GM18867 (cell line): ENCODE results near the gene TBCB.
"Not testable (repeated sequence)": the region's sequence is repeated elsewhere in the genome, so short reads cannot be mapped to it uniquely, and the experiment has no call there.

Source experiments
- ATAC-seq: cut with Tn5 transposase; IDR thresholded peaks from one replicate; pipeline ENCODE4 v1.9.1; 2021; ENCODE audit warnings: mild to moderate bottlenecking, moderate library complexity; ENCODE audit not compliant: unreplicated experiment

Gene TBCB

GRCh38 chr19:36101550-36102327 lies 13.5 kb upstream of the TBCB start:
- no peak for ATAC-seq

DNA sequence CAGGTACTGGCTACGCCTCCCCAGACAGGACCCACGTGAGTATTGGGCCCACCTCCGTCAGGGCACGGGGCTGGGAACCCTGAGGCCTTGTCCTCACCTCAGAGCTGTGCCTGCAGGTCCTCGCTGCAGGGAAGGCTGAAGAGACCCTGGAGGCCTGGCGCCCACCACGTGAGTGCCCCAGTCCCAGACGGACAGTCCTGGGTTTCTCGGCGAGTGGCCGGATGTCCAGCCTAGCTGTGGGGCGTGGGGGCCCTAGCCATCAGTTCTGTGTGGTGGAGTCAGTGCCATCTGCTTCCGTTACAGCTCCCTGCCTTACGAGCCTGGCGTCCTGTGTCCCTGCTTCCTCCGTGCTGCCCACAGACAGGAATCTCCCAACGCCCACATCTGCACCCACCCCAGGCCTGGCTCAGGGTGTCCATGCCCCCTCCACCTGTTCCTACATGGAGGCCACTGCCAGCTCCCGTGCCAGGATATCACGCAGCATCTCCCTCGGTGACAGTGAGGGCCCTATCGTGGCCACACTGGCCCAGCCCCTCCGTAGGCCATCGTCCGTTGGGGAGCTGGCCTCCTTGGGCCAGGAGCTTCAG lies 12.1 kb upstream of the TBCB start:
- ATAC-seq, result no peak

DNA sequence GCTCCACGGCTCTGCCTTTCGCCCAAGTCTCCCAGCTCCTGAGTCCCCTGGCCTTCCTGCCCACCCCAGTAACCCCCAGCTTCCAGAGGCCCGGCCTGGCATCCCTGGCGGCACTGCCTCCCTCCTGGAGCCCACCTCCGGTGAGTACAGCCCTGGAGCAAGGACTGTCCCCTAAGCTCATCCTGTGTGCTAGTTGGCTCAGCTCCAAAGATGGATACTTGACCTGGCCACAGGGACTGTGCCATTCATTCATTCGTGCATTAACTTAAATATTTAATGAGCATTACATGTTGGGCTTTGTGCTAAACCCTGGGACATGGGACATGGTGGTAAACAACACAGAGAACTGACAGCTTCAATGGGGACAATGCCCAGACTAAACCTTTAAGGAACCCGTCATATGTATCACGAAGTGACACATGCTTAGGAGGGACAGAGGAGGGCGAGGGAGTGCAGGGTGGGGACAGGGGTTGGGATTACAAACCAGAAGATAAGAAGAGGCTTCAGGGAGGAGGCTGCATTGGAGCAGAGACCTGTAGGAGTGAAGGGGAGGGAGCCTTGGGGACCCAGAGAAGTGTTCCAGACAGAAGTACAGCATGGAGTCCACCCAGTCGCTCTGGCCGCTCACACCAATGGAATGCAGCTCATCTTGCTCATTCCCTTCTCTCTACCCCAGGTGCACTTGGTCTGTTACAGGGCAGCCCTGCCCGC lies 11.3 kb upstream of the TBCB start:
- ATAC-seq, result no peak

GRCh38 chr19:36106441-36106840 lies 8.8 kb upstream of the TBCB start:
- no peak for ATAC-seq

- no peak for ATAC-seq
Measured at GRCh38 chr19:36106991-36107390, 8.3 kb upstream of the TBCB start.

GRCh38 chr19:36108684-36109083 lies 6.6 kb upstream of the TBCB start:
- no peak for ATAC-seq

DNA sequence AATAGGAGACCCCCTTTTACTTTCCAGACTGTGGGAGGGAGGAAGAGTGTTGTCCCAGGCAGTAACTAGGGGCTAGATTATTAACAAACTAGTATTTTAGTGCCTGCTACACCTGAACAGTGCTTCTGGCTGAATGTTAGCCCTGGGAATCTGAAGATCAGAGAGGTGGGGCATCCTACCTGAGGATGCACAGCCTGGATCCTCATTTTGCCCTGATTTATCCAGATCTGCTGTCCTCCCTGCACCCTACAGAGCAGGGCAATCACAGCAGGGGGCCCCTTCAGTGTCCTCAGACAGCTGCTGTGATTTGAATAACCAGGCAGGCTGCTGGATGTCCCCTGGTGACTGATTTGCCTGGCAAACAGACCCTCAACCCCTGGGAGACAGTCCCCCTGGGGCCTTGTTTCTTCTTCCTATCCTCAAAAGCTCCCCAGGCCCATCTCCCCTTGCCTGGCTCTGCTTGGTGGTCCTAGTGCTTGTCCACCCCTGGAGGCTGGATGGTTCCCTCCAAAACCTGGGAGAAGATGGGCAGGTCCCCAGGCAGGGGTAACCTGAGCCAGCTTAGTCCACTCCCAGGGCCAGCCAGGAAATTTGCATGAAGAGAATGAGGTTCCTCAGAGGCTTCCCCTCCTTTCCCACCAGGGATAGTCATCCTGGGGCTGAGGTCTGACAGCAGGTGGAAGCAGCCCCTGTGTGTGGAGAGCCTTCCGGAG lies 4.6 kb upstream of the TBCB start, which contains the start of gene OVOL3:
TSS of gene OVOL3 (plus strand) at position 657 of the 713 bp plus-strand sequence. CDS start 60 bp downstream, outside the sequence.
- ATAC-seq, result no peak

- no peak for ATAC-seq
Measured at GRCh38 chr19:36111200-36111539, 4.1 kb upstream of the TBCB start.

DNA sequence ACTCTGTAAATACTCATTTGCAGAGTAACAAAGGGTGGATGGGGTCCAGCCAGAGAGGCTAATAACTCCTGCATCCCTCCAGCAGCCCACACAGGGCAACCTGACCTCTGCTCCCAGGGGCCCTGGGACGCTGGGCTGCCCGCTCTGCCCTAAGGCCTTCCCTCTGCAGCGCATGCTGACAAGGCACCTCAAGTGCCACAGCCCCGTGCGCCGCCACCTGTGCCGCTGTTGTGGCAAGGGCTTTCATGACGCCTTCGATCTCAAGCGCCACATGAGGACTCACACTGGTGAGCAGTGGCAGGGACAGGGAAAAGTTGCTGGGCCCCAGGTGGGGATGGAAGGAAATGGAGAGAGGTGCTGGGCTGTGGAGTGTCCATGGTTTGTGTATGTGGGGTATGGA lies 2.6 kb upstream of the TBCB start:
- no peak for ATAC-seq

DNA sequence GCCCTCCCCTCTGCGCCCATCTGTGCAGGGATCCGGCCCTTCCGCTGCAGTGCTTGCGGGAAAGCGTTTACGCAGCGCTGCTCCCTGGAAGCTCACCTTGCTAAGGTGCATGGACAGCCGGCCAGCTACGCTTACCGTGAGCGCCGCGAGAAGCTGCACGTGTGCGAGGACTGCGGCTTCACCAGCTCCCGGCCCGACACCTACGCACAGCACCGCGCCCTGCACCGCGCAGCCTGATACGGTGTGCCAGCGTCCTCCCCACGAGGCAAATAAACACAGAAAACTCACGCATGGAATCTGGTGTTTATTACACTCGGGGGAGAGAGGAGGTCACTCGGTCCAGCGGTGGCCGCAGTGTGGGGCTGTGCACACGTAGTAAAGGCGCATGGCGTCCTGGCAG lies 1.8 kb upstream of the TBCB start:
- ATAC-seq, result no peak

- ATAC-seq, result no peak
Measured at GRCh38 chr19:36113894-36114720, 1.2 kb upstream of the TBCB start.

DNA sequence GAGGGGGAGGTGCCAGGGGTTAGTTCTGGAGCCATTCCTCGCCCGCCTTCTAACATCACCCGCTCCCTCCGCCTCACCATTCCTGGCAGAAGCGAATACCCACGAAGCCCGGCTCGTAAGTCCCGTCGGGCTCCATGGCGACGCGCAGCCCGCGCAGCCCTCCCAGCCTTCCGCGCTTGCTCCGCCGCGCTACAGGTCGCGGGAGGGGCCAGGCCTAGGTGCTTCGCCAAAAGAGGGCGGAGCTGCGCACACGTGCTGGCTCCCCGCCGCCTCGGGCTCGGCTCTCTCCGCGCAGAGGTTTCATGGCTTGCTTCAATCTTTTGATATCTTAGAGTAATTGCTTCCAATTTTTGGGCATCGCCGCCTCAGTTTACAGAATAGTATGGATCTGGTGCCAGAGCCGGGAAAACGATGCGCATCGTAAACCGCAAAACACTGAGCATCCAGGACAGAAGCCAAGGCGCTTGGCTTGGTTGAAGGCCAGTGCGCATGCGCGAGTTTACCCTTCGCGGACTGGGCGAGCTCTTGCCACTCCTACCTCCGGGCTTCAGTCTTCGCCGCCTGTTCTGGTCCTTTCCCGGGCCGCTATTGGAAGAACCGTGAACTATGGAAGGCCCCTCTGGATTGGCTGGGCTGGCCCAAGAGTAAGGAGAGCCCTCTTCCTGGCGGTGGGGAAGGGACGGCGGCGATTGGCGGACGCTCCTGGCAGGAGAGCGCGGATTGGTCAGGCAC lies 381 bp upstream of the TBCB start, which contains the start of gene POLR2I:
TSS of gene POLR2I (minus strand) at position 155 of the 732 bp plus-strand sequence. CDS start at position 136, 19 bp downstream.
- ATAC-seq, result peak; percentile 78

- no peak for ATAC-seq
Measured at GRCh38 chr19:36116344-36116637, 1.0 kb downstream of the TBCB start.

DNA sequence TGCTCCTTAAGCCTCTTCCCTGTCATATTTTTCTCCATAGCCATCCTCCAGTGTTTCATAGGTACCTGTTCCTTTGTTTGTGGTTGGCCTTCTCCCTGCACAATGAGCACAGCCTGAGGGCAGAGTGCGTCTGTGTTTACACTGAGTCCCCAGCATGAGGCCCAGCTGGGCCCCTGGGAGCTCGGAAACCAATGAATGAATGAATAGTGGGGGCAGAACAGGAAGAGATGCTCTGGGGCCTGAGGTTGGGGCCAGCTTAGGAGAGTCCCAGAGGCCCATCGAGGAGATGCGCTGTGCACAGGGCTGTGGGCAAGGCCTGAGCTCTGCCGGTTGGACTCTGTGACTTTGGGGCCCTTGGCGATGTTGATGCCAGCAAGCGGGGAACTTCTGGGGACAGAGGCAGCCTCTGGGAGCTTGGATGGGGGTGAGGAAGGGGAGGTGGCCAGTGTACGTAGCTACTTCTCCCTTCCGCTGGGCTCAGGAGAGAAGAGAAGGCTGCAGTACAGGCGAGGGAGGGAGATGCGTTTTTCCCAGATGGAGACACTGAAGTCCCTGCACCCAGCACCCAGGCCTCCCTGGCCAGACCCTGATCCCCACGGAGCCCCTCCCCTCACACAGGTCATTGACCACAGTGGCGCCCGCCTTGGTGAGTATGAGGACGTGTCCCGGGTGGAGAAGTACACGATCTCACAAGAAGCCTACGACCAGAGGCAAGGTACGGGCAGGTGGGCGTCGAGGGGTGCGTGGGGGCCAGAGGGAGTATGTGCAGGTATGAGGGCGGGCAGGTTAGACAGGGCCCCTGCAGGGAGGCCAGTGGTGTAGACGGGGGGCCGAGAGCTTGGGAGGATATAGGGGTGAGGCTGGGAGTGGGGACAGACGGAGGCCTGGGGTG lies 5.1 kb downstream of the TBCB start:
- no peak for ATAC-seq

- no peak for ATAC-seq
Measured at GRCh38 chr19:36120984-36121358, 5.7 kb downstream of the TBCB start.

GRCh38 chr19:36121486-36122124 lies 6.3 kb downstream of the TBCB start:
- ATAC-seq, result no peak

GRCh38 chr19:36125557-36125956 lies 10.3 kb downstream of the TBCB start:
- ATAC-seq, result no peak

GRCh38 chr19:36128392-36128736 lies 13.1 kb downstream of the TBCB start:
- peak; percentile 5 for ATAC-seq

DNA sequence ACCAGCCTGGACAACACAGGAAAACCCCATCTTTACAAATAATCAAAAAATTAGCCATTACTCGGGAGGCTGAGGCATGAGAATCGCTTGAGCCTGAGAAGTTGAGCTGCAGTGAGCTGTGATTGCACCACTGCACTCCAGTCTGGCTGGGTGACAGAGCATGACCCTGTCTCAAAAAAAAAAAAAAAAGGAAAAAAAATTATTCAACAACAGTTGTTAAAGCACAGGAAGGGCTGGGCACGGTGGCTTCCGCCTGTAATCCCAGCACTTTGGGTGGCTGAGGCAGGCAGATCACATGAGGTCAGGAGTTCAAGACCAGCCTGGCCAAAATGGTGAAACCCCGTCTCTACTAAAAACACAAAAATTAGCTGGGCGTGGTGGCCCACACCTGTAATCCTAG lies 16.0 kb downstream of the TBCB start:
- ATAC-seq, result not testable (repeated sequence)
